ENCODE results near the gene VPS13A.

Gene VPS13A

DNA sequence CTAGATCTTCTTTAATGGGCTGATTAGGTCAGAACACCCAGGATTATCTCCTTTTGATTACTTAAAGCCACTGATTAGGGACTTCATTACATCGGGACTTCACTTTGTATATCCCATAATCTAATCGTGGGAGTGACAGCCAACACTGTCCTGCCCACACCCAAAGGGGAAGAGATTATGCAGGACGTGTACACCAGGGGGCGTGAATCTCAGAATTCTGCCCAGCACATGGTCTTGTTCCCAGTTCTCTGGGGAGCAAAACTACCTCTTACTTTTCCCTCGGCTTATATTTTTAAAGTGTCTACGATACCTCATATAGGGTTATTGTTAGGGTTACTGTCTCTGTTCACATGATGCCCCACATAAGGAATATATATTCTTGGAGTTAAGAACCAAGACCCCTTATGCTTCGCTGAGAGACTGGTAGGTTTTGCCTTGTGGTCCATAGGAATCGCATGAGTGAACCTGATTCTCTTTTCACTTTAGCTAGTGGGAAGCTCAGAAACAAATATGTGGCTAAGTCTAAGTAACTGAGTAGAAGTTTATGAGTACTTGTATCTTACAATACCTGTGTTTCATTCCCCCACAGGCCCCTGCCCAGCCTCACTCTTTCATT, 278.1 kb downstream of the VPS13A start:
- peak; percentile 58 for DNase-seq (ENCODE audit: low read depth)
- TF ChIP-seq, protein P1, sequence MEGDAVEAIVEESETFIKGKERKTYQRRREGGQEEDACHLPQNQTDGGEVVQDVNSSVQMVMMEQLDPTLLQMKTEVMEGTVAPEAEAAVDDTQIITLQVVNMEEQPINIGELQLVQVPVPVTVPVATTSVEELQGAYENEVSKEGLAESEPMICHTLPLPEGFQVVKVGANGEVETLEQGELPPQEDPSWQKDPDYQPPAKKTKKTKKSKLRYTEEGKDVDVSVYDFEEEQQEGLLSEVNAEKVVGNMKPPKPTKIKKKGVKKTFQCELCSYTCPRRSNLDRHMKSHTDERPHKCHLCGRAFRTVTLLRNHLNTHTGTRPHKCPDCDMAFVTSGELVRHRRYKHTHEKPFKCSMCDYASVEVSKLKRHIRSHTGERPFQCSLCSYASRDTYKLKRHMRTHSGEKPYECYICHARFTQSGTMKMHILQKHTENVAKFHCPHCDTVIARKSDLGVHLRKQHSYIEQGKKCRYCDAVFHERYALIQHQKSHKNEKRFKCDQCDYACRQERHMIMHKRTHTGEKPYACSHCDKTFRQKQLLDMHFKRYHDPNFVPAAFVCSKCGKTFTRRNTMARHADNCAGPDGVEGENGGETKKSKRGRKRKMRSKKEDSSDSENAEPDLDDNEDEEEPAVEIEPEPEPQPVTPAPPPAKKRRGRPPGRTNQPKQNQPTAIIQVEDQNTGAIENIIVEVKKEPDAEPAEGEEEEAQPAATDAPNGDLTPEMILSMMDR (IDR thresholded peaks at IDR 0.05; ENCODE audit: insufficient read depth, low read depth, low read length, missing control alignments): peak; percentile 70
- no peak overlapping the region for H3K4me3 ChIP-seq (ENCODE audit: low read depth, low read length)

DNA sequence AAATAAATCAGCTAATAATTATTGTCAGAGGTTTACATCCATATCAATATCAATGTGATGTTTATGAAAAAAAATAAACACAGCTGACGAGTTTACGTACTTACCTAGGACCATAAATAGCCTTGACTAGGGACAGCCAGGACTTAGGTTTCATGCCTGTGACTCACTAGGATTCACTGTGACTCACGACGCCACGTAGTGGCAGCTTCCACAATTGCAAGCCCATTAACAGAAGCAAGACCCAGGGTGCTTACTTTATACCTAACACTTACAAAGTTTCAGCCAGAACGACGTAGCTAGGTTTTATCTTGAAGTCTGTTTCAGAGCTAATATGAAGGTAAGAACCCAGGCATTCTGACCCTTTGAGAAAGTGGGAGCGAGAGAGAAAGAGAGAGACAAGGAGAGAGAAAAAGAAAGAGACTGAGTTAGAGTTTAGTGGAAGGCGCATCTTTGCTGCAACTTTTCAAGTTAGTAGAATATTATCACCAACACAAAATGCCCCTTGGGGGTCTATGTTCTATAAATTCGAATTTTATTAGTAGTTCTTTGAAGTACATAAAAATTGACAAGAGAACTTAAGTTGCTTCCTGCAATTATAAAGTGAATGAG, 279.6 kb downstream of the VPS13A start:
- peak; percentile 88 for DNase-seq (ENCODE audit: low read depth)
- TF ChIP-seq, protein P1 (IDR thresholded peaks at IDR 0.05; ENCODE audit: insufficient read depth, low read depth, low read length, missing control alignments): peak; percentile 86
- no peak overlapping the region for H3K4me3 ChIP-seq (ENCODE audit: low read depth, low read length)

DNA sequence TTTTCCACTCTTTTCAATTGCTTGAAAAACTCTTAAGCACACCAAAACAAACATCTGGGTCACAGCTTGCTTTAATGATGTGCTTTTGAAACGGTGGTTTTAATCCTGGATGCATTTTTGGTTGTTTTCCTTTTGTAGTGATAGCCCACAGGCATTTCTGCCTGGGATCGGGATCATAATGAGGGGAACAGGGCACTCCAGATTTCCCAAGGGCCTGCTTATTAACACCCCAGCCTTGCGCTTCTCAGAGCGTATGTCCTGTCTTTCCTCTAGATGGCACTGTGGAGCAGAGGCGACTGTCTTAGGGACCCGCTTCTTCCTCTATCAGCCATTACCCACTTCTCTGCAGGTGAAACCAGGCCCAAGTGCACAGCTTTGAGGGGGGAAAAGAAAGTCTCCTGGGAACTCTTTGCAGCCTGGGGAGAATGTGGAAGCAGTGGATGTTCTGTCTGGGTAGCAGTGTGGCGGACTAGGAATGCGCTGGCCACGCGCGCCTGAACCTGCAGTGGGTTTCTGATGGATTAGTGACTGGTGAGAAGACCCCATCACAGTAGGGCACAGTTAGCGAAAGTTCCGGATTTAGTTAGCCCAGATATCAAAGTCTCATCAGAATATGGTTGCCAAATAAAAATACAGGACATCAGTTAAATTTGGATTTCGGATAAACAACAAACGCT, 280.7 kb downstream of the VPS13A start:
- DNase-seq (ENCODE audit: low read depth): peak; percentile 79
- H3K4me3 ChIP-seq (ENCODE audit: low read depth, low read length): no peak overlapping the region
- TF ChIP-seq, protein P1 (IDR thresholded peaks at IDR 0.05; ENCODE audit: insufficient read depth, low read depth, low read length, missing control alignments): peak; percentile 89

DNA sequence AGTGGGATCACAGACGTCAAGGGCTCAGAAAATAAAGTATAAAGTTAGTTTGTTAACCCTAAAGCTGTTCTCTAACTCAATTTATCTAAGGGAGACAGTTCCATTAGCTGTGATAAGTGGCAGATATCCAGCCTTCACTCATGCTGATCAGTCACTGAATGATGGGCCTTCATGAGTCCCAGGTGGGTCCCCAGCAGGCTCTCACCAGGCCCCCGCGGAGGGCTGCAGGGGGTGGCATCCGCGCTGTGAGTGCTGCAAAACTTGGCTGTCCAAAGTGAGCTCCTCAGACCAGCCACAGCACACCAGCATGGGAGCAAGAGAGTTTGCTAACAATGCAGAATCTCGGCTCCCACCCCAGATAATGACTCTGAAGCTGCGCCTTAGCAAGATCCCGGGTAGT, 283.6 kb downstream of the VPS13A start:
- no peak for DNase-seq (ENCODE audit: low read depth)
- TF ChIP-seq, protein P1 (IDR thresholded peaks at IDR 0.05; ENCODE audit: insufficient read depth, low read depth, low read length, missing control alignments): no peak
- H3K4me3 ChIP-seq (ENCODE audit: low read depth, low read length): no peak overlapping the region

DNA sequence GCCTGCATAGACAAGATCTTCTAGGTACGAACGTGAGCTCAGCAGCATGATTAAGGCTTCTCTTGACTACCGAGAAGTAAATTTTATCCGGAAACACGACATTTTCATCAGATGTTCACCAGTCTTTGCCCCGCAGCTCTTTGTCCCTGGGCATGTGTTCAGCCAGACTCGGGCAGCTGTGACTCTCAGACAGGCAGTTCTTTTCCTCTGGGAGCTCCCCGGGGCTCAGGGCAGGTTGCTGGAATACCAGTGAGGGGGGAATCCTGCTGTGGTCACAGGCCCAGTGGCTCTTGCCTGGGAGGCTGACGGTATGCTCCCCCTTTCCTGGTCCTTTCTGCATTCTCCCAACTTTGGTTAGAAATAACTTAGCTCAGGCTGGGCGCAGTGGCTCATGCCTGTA, 284.7 kb downstream of the VPS13A start:
- no peak overlapping the region for H3K4me3 ChIP-seq (ENCODE audit: low read depth, low read length)
- TF ChIP-seq, protein P1 (IDR thresholded peaks at IDR 0.05; ENCODE audit: insufficient read depth, low read depth, low read length, missing control alignments): no peak
- no peak for DNase-seq (ENCODE audit: low read depth)

DNA sequence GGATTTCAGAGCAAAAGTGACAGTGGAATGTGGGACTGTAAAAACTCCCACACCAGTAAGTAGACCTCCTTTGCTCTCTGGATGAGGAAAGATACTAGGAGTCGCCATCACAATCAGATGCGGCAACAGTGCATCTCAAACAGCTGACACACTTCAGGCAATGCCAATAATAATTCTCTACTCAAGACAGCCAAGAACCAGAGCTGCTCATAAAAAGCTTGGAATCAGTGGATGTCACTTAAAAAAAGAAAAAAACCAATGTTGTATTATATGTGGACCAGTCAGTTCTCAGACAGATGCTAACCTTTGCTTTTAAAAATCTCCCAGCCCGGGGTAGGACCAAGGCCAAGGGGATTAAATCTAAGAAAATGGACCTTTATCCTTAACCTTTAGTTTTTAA, 285.8 kb downstream of the VPS13A start:
- TF ChIP-seq, protein P1 (IDR thresholded peaks at IDR 0.05; ENCODE audit: insufficient read depth, low read depth, low read length, missing control alignments): no peak
- DNase-seq (ENCODE audit: low read depth): no peak
- H3K4me3 ChIP-seq (ENCODE audit: low read depth, low read length): no peak overlapping the region
